Prostate gland (tissue), 2 donors: ENCODE measurements around the gene CHTF18. TPM values are rescaled to one million over a fixed set of nuclear protein-coding genes. Genes with fewer than 3 reads are reported as not detected.
"Not testable (repeated sequence)": the region's sequence is repeated elsewhere in the genome, so short reads cannot be mapped to it uniquely, and the experiment has no call there.

Source experiments
- DNase-seq: peaks from one replicate; pipeline ENCODE4 v3.0.0-alpha.2; 2019; ENCODE audit warnings: low spot score
- H3K27ac ChIP-seq, 2 donors: fragments of 200-600 bp; sonication (generic); 2 replicates each; pipeline ENCODE4 v1.5.1; 2017 to 2019
- H3K27me3 ChIP-seq: fragments of 200-600 bp; sonication (generic); replicated peaks from 2 replicates; pipeline ENCODE4 v1.5.1; 2019; ENCODE audit not compliant: insufficient read depth
- H3K36me3 ChIP-seq, 2 donors: fragments of 200-600 bp; sonication (generic); 1 replicate in 1 of 2; 2 replicates in 1 of 2; pipeline versions ENCODE4 v1.5.1 to v1.8.1; 2017 to 2019
- H3K4me1 ChIP-seq: fragments of 200-600 bp; sonication (generic); replicated peaks from 2 replicates; pipeline ENCODE4 v1.5.1; 2019
- H3K4me3 ChIP-seq, 2 donors: fragments of 200-600 bp; sonication (generic); 2 replicates each; pipeline ENCODE4 v1.5.1; 2017 to 2019
- H3K9me3 ChIP-seq: fragments of 200-600 bp; sonication (generic); 2 replicates; pipeline ENCODE4 v1.5.1; 2017
- POLR2A ChIP-seq: fragments of 450-650 bp; IDR thresholded peaks from one replicate; pipeline ENCODE4 v1.6.1; 2016; ENCODE audit warnings: antibody characterized with exemption, mild to moderate bottlenecking
- POLR2AphosphoS5 ChIP-seq: sonication (generic); formaldehyde crosslinking; IDR thresholded peaks from one replicate; pipeline ENCODE4 v1.6.1; 2017; ENCODE audit warnings: antibody characterized with exemption
- WGBS: methylation state at CpG from one replicate; pipeline ENCODE4 v1.1.5; 2018; 5-methylcytosine and 5-hydroxymethylcytosine counted together
- intact Hi-C: fragments of 100-400 bp; cut with DNase I; formaldehyde crosslinking; loops from one replicate; pipeline ENCODE4 v1.14.2; 2022
- total RNA-seq, 2 donors: library from RNA; depleted of rRNA; stranded (reverse); fragments of >200 nt; gene quantifications; one replicate each; pipeline ENCODE4 v1.1.0, GENCODE V29; 2016
- TF ChIP-seq, protein P1 (sequence below), 4 experiments: fragments of 200-600 bp in 2 of 4; fragments of 450-650 bp in 2 of 4; sonication (generic) in 2 of 4; IDR thresholded peaks; 1 replicate in 3 of 4; 2 replicates in 1 of 4; pipeline ENCODE4 v1.5.1; 2016 to 2019; ENCODE audit warnings: antibody characterized with exemption in 4 of 4, mild to moderate bottlenecking in 2 of 4, moderate library complexity in 2 of 4

CHTF18 gene
- total RNA-seq, 2 donors from 2014 or later, result 7.8 to 57.5 TPM

DNA sequence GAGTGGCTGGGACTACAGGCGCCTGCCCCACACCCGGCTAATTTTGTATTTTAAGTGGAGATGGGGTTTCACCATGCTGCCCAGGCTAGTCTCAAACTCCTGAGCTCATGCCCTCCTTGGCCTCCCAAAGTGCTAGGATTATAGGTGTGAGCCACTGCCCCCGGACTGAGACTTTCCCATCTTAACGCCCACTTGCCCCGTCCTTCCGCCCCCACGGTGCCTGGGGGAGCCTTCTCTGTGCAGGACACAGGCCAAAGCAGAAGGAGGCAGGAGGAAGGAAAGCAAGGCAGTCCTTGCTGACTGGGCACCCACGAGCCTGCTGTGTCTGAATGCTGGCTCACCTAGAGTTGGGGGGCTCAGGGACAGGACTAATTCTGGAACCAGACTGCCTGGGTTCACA is 29.7 kb downstream of the CHTF18 start:
- H3K4me1 ChIP-seq, result no peaks in the 10 kb centered on the region
- intact Hi-C loops, result no loop called here
- H3K27ac ChIP-seq, result no peak overlapping the region
- no peak for DNase-seq
- 85% methylated on average over 8 of the region's 8 CpGs for WGBS
- no peaks in the 10 kb centered on the region for H3K9me3 ChIP-seq
- H3K27me3 ChIP-seq, result peaks cover 15% of the 10 kb centered on the region
- H3K4me3 ChIP-seq, result no peak overlapping the region
- H3K36me3 ChIP-seq, result no peaks in the 10 kb centered on the region
- TF ChIP-seq POLR2A, result no peak
- TF ChIP-seq, protein P1, sequence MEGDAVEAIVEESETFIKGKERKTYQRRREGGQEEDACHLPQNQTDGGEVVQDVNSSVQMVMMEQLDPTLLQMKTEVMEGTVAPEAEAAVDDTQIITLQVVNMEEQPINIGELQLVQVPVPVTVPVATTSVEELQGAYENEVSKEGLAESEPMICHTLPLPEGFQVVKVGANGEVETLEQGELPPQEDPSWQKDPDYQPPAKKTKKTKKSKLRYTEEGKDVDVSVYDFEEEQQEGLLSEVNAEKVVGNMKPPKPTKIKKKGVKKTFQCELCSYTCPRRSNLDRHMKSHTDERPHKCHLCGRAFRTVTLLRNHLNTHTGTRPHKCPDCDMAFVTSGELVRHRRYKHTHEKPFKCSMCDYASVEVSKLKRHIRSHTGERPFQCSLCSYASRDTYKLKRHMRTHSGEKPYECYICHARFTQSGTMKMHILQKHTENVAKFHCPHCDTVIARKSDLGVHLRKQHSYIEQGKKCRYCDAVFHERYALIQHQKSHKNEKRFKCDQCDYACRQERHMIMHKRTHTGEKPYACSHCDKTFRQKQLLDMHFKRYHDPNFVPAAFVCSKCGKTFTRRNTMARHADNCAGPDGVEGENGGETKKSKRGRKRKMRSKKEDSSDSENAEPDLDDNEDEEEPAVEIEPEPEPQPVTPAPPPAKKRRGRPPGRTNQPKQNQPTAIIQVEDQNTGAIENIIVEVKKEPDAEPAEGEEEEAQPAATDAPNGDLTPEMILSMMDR (IDR thresholded peaks at IDR 0.05), result no peak
- no peak for TF ChIP-seq POLR2AphosphoS5

DNA sequence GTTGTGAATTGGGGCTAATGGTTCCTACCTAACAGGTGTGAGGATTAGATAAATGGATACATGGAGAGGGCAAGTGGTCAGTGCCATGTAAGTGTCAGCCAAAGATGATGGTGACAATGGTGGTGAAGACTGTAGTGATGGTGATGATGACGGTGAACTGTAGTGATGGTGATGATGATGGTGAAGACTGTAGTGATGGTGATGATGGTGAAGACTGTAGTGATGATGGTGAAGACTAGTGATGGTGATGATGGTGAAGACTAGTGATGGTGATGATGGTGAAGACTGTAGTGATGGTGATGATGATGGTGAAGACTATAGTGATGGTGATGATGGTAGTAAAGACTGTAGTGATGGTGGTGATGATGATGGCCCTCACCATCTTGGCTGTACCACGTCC is 30.2 kb downstream of the CHTF18 start:
- peaks cover 15% of the 10 kb centered on the region for H3K27me3 ChIP-seq

DNA sequence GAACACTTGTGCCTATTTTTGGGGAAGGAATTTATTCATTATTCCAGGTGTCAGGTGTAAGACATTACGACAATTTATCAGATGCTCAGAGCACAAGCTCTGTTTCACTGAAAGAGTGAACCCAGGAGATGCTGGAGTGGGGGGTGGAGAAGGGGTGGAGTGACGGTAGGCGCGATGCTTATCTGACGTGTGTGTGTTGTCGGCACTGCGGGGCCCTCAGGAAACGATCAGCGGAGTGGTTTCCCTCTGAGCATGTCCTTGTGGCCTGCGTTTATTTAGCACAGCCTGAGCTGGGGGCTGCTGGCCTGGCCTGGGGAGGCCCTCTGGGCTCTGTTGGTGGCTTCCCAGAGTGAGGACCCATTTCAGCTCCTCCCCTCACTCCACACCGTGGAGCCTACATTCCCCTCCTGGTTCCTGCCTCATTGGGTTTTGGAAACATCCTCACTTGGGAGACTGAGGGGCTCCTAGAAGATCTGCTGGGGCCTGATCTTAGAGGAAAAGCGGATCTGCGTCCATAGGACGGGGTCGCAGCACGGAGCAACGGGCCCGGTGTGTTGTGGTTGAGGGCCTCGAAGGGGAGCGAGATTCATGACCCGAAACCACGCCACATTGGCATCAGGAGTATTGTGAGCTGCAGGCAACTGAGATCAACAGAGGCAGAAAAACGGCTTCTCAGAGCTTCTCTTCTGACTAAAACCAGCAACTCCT is 31.1 kb downstream of the CHTF18 start:
- Histone ChIP-seq H3K27ac (no peak overlapping the region), H3K36me3 (no peaks in the 10 kb centered on the region), H3K4me3 (no peak overlapping the region), H3K4me1 (no peaks in the 10 kb centered on the region), H3K27me3 (peaks cover 14% of the 10 kb centered on the region), H3K9me3 (no peaks in the 10 kb centered on the region)
- intact Hi-C loops, result no loop called here
- WGBS, result 63% methylated on average over 23 of the region's 23 CpGs
- no peak for TF ChIP-seq POLR2AphosphoS5
- TF ChIP-seq POLR2A, result no peak
- TF ChIP-seq, protein P1 (IDR thresholded peaks at IDR 0.05), result no peak
- no peak for DNase-seq

More for the DNA sequence above, 30.2 kb downstream of the CHTF18 start:
- no peak for DNase-seq
- TF ChIP-seq POLR2A (no peak), POLR2AphosphoS5 (no peak)
- TF ChIP-seq, protein P1 (IDR thresholded peaks at IDR 0.05), result no peak
- H3K9me3 ChIP-seq, result no peaks in the 10 kb centered on the region
- no peak overlapping the region for H3K4me3 ChIP-seq
- intact Hi-C loops, result no loop called here
- no peaks in the 10 kb centered on the region for H3K36me3 ChIP-seq
- 85% methylated on average over 2 of the region's 2 CpGs for WGBS
- H3K4me1 ChIP-seq, result no peaks in the 10 kb centered on the region
- no peak overlapping the region for H3K27ac ChIP-seq

DNA sequence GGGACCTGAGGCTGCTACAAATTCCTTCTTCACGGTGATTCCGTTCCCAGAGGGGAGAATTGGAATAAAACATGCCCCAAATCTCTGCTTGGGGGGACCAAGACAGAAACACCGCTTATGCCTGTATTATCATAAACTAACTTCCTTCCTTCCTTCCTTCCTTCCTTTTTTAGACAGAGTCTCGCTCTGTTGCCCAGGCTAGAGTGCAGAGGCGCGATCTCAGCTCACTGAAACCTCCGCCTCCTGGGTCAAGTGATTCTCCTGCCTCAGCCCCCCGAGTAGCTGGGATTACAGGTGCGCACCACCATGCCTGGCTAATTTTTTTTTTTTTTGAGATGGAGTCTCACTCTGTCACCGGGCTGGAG is 31.6 kb downstream of the CHTF18 start:
- H3K27ac ChIP-seq, H3K36me3 ChIP-seq, H3K4me3 ChIP-seq, DNase-seq, intact Hi-C loops, H3K9me3 ChIP-seq, H3K4me1 ChIP-seq: not testable (repeated sequence)
- 77% methylated on average over 10 of the region's 10 CpGs for WGBS
- peaks cover 14% of the 10 kb centered on the region for H3K27me3 ChIP-seq

DNA sequence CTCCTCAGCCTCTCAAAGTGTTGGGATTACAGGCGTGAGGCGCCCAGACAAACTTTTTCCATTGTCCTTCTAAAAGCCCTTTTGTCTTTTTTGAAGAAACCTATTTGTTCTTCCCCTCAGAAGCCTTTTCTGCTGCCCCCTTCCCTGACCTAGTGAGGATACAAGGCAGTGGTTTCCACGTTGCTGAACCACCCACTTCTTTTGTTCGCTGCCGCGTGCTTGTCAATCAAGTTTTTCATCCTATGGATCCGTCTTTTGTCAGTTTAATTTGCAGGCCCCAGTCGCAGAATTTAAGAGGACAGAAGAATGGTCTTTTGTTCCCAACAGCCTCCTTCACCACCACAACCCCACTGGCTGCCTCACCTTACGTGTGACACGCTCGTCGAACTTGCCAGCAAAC is 32.3 kb downstream of the CHTF18 start:
- intact Hi-C loops, result no loop called here
- no peak for DNase-seq
- TF ChIP-seq POLR2AphosphoS5, result no peak
- TF ChIP-seq, protein P1 (IDR thresholded peaks at IDR 0.05), result no peak
- TF ChIP-seq POLR2A, result no peak
- peaks cover 14% of the 10 kb centered on the region for H3K27me3 ChIP-seq
- no peaks in the 10 kb centered on the region for H3K36me3 ChIP-seq
- H3K4me3 ChIP-seq, result no peak overlapping the region
- no peak overlapping the region for H3K27ac ChIP-seq
- no peaks in the 10 kb centered on the region for H3K4me1 ChIP-seq
- 59% methylated on average over 12 of the region's 12 CpGs for whole genome bisulfite sequencing
- H3K9me3 ChIP-seq, result no peaks in the 10 kb centered on the region
